Osteocyte (in vitro differentiated cells): ENCODE results near the gene ZNF281. TPM values are rescaled to one million over a fixed set of nuclear protein-coding genes. Genes with fewer than 3 reads are reported as not detected.

Experiments
- DNase-seq: peaks from one replicate; pipeline ENCODE4 v3.0.0; 2021; ENCODE audit warnings: mixed read lengths; ENCODE audit not compliant: unreplicated experiment; ENCODE audit errors: extremely low spot score
- H3K27ac Mint-ChIP-seq: one replicate; pipeline ENCODE4 v1.8.0; 2021; ENCODE audit warnings: mild to moderate bottlenecking, mixed read lengths; ENCODE audit not compliant: unreplicated experiment
- H3K27me3 Mint-ChIP-seq: one replicate; pipeline ENCODE4 v1.8.0; 2021; ENCODE audit warnings: mixed read lengths; ENCODE audit not compliant: unreplicated experiment
- H3K36me3 Mint-ChIP-seq: one replicate; pipeline ENCODE4 v1.8.0; 2021; ENCODE audit warnings: mixed read lengths; ENCODE audit not compliant: unreplicated experiment
- H3K4me1 Mint-ChIP-seq: one replicate; pipeline ENCODE4 v1.8.0; 2021; ENCODE audit warnings: mixed read lengths; ENCODE audit not compliant: unreplicated experiment
- H3K4me3 Mint-ChIP-seq: one replicate; pipeline ENCODE4 v1.8.0; 2021; ENCODE audit warnings: mild to moderate bottlenecking, moderate library complexity, mixed read lengths; ENCODE audit not compliant: unreplicated experiment
- H3K9me3 Mint-ChIP-seq: one replicate; pipeline ENCODE4 v1.8.0; 2021; ENCODE audit warnings: mixed read lengths; ENCODE audit not compliant: unreplicated experiment
- CTCF ChIP-seq: fragments of 200-600 bp; sonication (generic); IDR thresholded peaks from 2 replicates; pipeline ENCODE4 v1.5.0; 2021; ENCODE audit warnings: antibody characterized with exemption, mild to moderate bottlenecking, moderate library complexity
- long read RNA-seq: library from polyadenylated mRNA; unstranded; transcript quantifications from one replicate; pipeline ENCODE4 v2.0.0, GENCODE V29; 2021
- total RNA-seq: library from RNA; stranded (reverse); gene quantifications from 2 replicates; pipeline ENCODE4 v1.2.1, GENCODE V29; 2021

Gene ZNF281
- 18.0 and 18.2 TPM in 2 replicates for total RNA-seq
- long read RNA-seq, partial matches to known transcripts, result 0 of 11 reads
- long read RNA-seq, other reads (novel, unspliced or antisense), result 11 of 11 reads

- peak; percentile 98 for DNase-seq
- H3K36me3 Mint-ChIP-seq, result peaks cover 34% of the 10 kb centered on the region
Measured at GRCh38 chr1:200409761-200410565, at the start of gene ZNF281. ZNF281 (minus strand) TSS chr1:200410036; CDS start chr1:200409705, 331 bp downstream.

GRCh38 chr1:200458780-200459179 is 48.9 kb upstream of the ZNF281 start:
- TF ChIP-seq CTCF, result no peak
- Mint-ChIP-seq H3K27me3 (no peaks in the 10 kb centered on the region), H3K9me3 (no peaks in the 10 kb centered on the region), H3K27ac (no peak overlapping the region), H3K4me1 (no peaks in the 10 kb centered on the region), H3K4me3 (no peak overlapping the region), H3K36me3 (no peaks in the 10 kb centered on the region)
- DNase-seq, result no peak

More at GRCh38 chr1:200409761-200410565, at the start of gene ZNF281:
- Mint-ChIP-seq H3K9me3 (peaks cover 15% of the 10 kb centered on the region), H3K27me3 (no peaks in the 10 kb centered on the region), H3K4me3 (peak within 1 kb of the TSS; percentile 98), H3K27ac (peak within 1 kb of the TSS; percentile 90), H3K4me1 (peaks cover 46% of the 10 kb centered on the region)
- no peak for TF ChIP-seq CTCF

- H3K4me1 Mint-ChIP-seq, result peaks cover 5% of the 10 kb centered on the region
- no peak for TF ChIP-seq CTCF
- no peak for DNase-seq
- H3K9me3 Mint-ChIP-seq, result no peaks in the 10 kb centered on the region
- H3K27me3 Mint-ChIP-seq, result no peaks in the 10 kb centered on the region
- H3K36me3 Mint-ChIP-seq, result no peaks in the 10 kb centered on the region
- no peak overlapping the region for H3K27ac Mint-ChIP-seq
- H3K4me3 Mint-ChIP-seq, result no peak overlapping the region
Measured at GRCh38 chr1:200457810-200458209, 48.0 kb upstream of the ZNF281 start.

GRCh38 chr1:200454425-200454824 is 44.6 kb upstream of the ZNF281 start:
- Mint-ChIP-seq H3K4me3 (no peak overlapping the region), H3K9me3 (no peaks in the 10 kb centered on the region), H3K27ac (no peak overlapping the region), H3K4me1 (peaks cover 5% of the 10 kb centered on the region), H3K36me3 (no peaks in the 10 kb centered on the region), H3K27me3 (no peaks in the 10 kb centered on the region)
- DNase-seq, result no peak
- TF ChIP-seq CTCF, result no peak

- no peak for DNase-seq
- H3K4me1 Mint-ChIP-seq, result peaks cover 5% of the 10 kb centered on the region
- no peaks in the 10 kb centered on the region for H3K27me3 Mint-ChIP-seq
- TF ChIP-seq CTCF, result no peak
- H3K36me3 Mint-ChIP-seq, result no peaks in the 10 kb centered on the region
- no peak overlapping the region for H3K4me3 Mint-ChIP-seq
- no peak overlapping the region for H3K27ac Mint-ChIP-seq
- H3K9me3 Mint-ChIP-seq, result no peaks in the 10 kb centered on the region
Measured at GRCh38 chr1:200453553-200453905, 43.7 kb upstream of the ZNF281 start.
